Activated effector memory CD4-positive, alpha-beta T cell treated with anti-CD3 and anti-CD28 coated beads, Interleukin-2, amount 50 U/mL, for 16 hours (primary cell): ENCODE data around the gene SNAI1.
"Not testable (repeated sequence)": the region's sequence is repeated elsewhere in the genome, so short reads cannot be mapped to it uniquely, and the experiment has no call there.

Source experiments
- DNase-seq: peaks from one replicate; pipeline ENCODE4 v3.0.0-alpha.2; 2020

The SNAI1 gene

GRCh38 chr20:49987015-49987867 lies 4.5 kb downstream of the SNAI1 start:
- no peak for DNase-seq

GRCh38 chr20:49987868-49988690 lies 5.3 kb downstream of the SNAI1 start:
- DNase-seq: no peak

GRCh38 chr20:49989234-49990065 lies 6.7 kb downstream of the SNAI1 start:
- no peak for DNase-seq

DNA sequence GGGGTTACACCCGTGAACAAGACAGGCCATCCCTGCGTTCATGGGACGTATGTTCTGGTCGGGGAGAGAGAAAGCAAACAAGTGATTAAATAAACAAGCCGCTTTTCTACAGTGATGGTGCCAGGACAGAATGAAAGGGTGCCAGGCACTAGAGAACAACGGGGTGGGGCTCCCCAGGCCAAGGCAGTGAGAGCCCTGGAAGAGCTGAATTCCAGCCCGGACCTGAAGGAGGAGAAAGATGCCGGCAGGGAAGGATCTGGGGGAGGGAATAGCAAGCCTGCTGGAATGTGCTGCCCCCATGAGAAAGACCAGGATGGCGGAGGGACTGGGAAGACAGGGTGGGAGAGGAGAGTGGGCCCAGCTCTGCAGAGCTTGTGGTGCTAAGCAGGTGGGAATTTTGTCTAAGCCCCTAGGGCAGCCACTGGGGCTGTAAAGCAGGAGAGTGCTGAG lies 7.5 kb downstream of the SNAI1 start:
- DNase-seq: no peak

DNA sequence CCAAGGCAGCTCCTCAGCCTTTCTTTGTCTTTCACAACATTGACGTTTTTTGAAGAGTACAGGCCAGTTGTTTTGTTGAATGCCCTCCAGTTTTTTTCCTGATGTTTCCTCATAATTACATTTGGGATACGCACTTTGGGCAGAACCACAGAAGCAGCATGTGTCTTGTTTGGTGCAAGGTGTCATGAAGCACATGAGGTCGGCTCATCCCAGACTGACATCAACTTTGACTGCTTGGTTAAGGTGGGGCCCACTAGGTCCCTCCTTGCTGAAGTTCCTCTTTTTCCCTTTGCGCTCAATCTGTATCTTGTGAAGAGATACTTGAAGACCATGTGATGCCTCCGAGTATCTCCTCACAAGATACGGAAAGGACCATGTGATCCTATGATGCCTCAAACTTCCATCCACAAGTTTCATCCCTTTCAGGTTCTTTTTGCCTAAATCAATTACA lies 10.5 kb downstream of the SNAI1 start:
- no peak for DNase-seq

DNA sequence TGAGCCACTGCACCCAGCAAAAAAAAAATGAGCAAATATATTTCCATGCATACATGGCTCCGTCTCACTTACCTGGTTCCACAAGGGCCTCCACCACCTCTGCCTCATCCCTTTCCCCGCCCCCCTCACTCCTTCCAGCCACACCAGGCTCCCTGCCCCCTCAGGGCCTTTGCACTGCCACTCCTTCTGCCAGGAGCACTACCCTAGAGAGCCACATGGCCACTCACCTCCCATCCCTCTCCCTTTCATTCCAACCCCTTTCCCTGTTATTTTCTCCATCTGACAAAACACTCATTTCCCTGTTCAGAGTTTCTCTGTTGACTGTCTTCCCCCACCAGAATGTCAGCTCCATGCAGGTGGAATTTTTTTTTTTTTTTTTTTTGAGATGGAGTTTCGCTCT lies 12.8 kb downstream of the SNAI1 start:
- no peak for DNase-seq

DNA sequence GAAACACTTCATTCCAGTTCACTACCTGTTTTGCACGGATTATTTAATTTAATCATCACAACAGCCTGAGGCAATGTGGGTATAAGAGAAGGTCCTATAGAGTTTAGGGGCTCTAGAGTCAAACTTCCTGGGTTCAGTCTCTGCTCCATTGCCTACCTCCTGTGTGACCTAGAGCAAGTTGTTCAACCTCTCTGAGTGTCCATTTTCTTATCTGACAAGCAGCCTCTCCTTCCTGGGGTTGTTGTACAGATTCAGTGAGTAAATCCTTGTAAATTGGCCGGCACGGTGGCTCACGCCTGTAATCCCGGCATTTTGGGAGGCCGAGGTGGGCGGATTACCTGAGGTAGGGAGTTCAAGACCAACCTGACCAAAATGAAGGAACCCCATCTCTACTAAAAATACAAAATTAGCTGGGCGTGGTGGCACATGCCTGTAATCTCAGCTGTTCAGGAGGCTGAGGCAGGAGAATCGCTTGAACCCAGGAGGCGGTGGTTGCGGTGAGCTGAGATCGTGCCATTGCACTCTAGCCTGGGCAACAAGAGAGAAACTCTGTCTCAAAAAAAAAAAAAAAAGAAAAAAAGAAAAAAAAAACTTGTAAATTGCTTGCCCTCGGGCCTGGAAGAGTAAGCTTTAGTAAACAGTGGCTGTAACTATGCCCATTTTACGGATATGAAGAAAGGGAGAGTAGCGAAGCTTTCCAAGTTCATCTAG lies 15.9 kb downstream of the SNAI1 start:
- DNase-seq: not testable (repeated sequence)

- DNase-seq: no peak
Observed at GRCh38 chr20:49999329-49999728, 16.5 kb downstream of the SNAI1 start.

- DNase-seq: not testable (repeated sequence)
Observed at GRCh38 chr20:50000548-50001222, 17.9 kb downstream of the SNAI1 start.

- no peak for DNase-seq
Observed at GRCh38 chr20:50001784-50002311, 19.1 kb downstream of the SNAI1 start.

- DNase-seq: no peak
Observed at GRCh38 chr20:50003253-50003656, 20.5 kb downstream of the SNAI1 start.

GRCh38 chr20:50004229-50004628 lies 21.4 kb downstream of the SNAI1 start:
- no peak for DNase-seq

DNA sequence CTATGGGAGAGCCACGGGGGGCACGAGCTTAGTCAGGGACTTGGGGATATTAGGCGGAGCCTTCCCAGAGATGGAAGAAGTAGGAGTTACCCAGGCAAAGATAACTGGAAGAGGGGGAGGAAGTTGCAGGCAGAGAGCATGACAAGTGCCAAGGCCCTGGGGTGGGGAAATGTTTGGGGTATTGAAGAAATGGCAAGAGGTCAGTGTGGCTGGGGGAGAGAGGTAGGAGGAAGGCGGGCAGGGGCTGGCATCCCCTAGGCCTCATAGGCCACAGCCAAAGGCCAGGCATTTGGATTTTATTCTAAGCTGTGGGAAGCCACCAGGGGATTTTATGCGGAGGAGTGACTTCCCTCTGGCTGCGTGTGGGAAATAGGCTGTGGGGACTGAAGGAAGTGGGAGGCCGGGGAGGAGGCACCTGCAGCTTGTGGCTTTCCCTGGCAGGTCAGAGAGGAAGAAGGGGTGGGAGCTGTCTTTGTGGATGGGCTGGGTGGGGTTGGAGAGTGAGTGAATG lies 22.7 kb downstream of the SNAI1 start:
- DNase-seq: no peak

GRCh38 chr20:50007369-50007768 lies 24.6 kb downstream of the SNAI1 start:
- DNase-seq: no peak

- no peak for DNase-seq
Observed at GRCh38 chr20:50008007-50008406, 25.2 kb downstream of the SNAI1 start.

- DNase-seq: no peak
Observed at GRCh38 chr20:50009521-50010454, 27.0 kb downstream of the SNAI1 start.

GRCh38 chr20:50011597-50011996 lies 28.8 kb downstream of the SNAI1 start:
- DNase-seq: not testable (repeated sequence)

- no peak for DNase-seq
Observed at GRCh38 chr20:50012282-50013263, 29.8 kb downstream of the SNAI1 start.

- DNase-seq: no peak
Observed at GRCh38 chr20:50013976-50014375, 31.2 kb downstream of the SNAI1 start.
